Stimulated activated CD8-positive, alpha-beta memory T cell treated with anti-CD3 and anti-CD28 coated beads, Interleukin-4, amount 100 ng/mL, for 4 hours (primary cell): ENCODE data around the gene ADAMTS19.
"Not testable (repeated sequence)": the region's sequence is repeated elsewhere in the genome, so short reads cannot be mapped to it uniquely, and the experiment has no call there.

Source experiments
- DNase-seq, 2 donors: peaks; one replicate each; pipeline ENCODE4 v3.0.0-alpha.2; 2020; ENCODE audit warnings: low read depth in 2 of 2, low spot score in 1 of 2

ADAMTS19 gene

DNA sequence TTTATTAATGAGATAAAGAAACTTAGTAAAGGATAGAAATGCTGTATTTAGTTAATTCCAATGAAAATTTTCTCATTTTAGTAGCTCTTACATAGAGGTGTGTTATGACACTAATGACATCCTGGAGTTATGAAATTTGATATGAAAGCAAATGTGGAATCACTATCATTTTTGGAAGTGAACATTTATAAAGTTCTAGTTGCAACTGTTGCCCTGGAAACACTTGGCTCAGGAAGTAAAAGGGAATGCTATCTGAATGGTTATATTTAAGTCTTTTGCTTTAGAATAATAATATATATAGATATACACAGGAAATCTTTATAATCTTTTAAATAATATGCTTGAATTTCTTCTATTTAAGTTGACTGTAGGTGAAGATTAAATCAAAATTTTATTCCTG lies 16.7 kb downstream of the ADAMTS19 start:
- DNase-seq: no peak

DNA sequence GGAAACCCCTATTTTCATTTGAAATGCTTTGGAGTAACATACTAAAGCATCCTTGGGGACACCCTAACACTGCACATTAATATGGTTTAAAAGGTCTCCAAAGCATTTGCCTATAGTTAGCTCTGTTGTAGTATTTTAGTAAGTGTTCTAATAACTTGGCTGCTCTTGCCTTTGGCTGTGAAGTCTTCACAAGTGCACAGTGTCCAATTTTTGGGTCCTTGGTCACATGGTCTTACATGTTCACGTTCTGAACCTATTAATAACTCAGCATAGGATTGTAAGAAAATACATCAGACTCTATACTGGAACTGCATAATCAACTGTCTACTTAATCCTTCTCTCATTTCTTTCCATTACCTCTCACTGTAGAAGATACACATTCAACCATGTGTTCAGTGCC lies 17.4 kb downstream of the ADAMTS19 start:
- no peak for DNase-seq

DNA sequence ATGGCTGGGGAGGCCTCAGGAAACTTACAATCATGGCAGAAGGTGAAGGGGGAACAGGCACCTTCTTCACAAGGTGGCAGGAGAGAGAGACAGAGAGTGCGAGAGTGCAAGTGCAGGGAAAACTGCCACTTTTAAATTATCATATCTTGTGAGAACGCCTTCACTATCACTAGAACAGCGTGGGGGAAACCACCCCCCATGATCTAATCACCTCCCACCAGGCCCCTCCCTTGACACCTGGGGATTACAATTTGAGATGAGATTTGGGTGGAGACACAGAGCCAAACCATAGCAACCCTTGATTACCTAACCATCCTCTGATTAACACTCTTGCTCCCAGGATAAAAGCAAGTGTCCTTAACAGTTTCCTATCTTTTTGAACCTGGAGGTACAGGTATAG lies 21.1 kb downstream of the ADAMTS19 start:
- DNase-seq: no peak

DNA sequence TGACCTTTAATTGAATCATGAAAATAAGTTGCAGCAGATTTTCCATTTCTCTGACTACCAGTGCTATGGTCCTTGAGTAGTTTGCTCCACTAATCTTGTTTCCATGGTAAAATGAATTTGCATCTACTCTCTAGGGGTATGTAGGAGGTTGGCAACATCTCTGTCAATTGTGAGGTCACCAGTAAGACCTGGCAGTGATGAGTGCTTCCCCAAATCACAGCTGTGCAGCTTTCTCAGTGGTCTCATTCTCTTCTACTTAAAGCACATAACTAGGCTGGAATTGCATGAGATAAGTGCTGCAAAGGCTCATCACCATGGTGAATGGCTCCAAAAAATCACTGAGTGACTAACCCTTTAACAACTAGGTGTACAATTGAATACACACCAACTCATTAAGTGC lies 36.3 kb downstream of the ADAMTS19 start:
- DNase-seq: no peak

DNA sequence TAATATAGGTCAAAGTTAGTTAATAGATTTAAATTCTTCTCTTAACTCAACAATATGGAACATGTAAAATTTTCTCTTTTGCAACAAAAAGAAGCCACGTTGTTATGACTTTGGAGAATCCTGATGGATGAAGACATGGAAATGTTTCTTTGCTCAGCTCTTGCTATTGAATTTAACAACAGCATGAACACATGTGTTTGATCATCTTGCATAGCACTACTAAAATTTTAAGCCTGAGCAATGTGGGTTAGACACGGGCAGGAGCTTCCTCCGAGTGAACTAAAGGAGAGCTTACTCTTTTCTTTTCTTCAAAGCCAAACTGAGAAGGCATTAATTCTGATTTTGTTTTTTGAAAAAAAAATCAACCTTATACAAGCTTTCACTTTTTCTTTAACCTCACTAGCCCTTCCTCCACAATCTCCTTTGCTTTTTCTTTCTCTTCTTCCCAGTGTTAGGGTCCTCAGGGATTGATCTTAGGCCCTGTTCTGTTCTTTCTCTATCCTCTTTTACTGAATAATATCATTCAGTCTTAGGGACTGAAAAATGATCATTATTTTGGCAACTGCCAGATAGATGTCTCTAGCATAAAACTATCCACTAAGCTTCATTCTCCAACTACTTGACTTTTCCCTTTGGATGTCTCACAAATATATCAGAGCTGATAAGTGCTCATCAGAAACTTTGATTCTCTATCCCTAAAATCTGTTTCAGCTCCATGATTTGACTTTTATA lies 36.9 kb downstream of the ADAMTS19 start:
- DNase-seq: no peak

DNA sequence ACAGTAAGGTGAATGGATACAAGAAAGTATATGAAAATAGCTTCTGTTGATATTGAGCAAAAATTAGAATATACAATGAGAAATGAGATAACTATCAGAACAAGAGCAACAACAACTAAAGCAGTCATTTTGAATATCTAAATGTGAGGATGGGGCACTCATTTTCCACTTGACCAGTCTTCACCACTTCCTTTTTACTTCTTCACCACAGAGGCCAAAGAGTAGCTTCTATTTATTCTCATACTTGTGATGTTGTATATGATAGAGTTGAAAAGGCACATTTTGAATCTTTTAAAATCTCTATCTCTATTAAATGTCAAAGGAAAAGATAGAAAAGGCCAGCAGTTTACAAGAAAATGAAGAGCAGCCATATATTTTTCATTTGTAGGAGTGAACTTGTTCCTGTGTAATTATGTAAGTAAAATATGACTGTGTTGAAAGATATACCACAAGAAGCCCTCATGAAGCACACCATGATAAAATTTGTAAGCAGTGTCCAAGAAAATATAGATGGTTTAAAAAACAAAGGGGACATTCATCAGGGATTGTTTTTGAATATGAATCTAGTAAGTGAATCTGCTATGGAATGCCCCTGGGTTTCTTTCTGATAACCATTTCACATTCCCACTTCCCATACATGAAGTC lies 39.2 kb downstream of the ADAMTS19 start:
- no peak for DNase-seq

DNA sequence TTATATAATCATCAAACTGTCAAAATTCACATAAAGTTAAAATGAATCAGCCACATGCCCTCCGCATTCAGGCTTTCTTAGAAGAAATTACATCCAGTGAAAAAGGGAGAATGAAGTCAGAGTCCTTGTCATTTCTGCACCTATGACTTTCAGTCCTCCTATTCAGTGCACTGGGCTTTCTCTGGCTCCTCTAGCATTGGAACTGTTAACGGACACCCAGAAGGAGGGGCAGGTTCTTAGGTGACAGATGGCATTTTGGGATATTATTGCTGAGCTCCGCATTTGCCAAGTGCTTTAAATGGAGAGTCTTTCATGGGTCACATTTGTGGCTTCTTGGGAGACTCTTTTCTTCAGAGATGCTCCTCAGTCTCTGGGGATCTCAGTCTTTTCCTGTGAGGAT lies 40.0 kb downstream of the ADAMTS19 start:
- DNase-seq: no peak

DNA sequence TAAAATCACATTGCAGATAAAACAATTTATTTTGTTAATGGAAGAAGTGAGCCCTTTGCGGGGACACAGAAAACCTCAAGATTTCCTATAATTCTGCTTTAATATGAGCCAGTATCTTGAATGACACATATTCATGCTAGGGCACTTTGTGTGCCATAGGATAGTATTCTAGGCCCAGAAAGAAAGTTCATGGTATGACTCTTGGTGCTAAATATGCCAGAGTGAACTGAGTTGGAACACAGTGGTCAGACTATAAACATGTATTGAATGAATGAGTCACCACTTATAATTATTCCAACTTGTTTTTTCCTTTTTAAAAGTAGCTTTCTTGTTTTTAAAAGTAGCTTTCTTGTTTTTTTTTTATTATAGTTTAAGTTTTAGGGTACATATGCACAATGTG lies 46.0 kb downstream of the ADAMTS19 start:
- DNase-seq: no peak

DNA sequence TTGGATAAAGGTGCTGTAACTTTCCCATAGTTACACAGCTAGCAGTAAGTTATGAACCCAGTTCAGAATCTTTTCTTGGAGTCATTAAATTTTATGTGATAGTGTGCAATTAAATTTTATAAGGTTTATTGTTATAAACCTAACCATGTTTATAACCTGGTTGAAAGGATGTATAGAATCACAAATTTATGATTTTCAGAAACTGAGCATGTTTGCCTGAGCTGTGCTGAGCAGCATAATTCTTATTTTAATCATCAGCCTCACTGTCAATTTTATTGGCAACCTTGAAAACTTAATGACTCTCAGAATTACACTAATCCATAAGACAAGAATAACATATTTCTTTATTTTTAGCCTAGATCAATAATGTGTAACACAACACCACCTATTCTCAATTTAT lies 46.9 kb downstream of the ADAMTS19 start:
- DNase-seq: no peak

DNA sequence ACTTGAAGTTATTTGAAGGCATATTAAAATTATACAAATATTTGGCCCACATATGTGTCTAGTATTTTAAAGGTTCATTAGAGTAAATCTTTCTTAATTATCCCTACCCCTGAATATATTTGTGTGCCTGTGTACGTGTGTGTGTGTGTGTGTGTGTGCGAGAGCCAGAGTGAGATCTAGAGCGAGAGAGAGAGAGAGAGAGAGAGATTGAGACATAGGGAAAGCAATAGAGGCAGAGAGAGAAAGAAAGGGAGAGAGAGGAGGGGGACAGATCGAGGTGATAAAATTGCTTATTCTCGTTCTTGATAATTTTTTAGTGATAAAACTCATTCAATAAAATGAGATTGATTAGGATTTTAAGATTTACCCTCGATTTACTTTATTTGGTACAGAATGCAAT lies 47.4 kb downstream of the ADAMTS19 start:
- DNase-seq: no peak

DNA sequence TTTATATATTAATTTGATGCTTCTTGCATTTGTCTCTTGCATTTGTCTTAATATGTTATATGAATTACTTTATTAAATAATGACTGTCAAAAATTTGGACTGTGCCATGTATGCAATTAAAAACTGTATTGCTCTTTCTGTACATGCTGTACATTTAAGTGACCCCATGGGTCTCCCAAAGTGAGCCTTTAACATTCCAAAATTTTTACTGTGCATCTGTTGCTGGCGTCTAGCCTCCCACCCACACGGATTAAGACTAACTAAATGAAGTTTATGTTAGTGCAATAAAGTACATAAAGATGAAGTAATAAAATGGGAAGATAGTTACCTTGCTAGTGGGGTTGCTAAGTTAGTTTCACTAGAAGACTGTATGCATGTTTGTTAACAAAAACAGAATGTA lies 48.5 kb downstream of the ADAMTS19 start:
- no peak for DNase-seq

DNA sequence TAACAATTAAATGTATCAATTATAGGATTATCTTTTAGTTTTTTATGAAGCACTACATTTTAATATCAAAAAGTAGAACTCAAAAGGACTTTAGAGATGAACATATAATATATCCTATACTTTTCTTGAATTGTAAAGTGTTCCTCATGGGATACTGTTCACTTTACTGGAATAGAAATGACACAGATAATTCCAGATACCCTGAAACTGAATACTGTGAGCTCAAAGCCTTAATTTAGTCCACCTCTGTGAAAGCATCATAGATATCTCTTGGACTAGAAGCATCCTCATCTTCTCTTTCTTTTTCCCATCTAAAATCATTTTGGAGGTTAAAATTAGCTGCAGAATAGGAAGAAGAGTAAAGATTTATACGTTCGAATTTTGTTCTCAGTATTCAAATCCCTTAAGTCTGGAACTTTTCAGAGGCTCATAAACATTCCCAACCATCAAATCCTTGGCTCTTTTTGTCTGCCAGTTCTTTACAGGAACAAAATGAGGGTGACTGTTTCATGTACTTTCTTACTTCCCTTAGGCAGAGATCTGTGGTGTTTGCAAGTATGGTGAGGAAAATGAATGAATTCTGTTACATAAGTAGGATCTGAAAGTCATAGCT lies 49.4 kb downstream of the ADAMTS19 start:
- DNase-seq: no peak

DNA sequence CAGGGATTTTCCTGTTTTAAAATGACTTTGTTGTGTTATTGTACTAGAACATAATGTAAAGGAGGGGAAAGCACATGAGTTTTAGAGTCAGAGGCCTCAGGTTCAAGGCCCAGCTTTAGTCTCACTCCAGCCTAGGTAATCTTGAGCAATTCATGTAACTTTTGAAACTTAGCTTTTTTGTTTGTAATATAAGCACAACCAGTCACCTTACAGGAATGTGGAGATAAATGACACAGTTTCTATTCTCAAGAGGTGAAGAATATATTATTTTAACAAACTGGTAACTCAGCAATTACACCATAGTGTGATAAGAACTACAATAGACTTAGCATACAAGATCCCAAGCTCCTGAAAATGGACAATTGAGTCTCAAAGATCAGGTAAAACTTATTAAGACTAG lies 51.2 kb downstream of the ADAMTS19 start:
- DNase-seq: no peak

DNA sequence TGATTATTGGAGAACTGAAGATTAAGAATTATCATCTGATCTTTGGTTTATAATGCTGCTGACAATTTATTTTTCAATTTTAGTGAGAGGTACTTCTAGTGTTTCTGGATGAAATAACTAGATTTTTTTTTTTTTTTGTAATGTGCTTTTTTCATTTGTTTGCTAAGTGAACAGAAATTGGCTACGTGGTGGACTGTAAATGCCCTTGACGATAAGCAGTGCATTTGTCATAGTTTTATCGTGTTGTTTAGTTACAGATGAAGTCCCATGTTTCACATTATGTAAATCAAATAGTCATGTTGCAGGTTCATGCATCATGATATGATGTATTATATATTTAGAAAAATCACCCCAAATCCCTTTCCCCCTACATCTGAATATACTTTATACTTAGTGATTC lies 81.0 kb downstream of the ADAMTS19 start:
- DNase-seq: no peak

DNA sequence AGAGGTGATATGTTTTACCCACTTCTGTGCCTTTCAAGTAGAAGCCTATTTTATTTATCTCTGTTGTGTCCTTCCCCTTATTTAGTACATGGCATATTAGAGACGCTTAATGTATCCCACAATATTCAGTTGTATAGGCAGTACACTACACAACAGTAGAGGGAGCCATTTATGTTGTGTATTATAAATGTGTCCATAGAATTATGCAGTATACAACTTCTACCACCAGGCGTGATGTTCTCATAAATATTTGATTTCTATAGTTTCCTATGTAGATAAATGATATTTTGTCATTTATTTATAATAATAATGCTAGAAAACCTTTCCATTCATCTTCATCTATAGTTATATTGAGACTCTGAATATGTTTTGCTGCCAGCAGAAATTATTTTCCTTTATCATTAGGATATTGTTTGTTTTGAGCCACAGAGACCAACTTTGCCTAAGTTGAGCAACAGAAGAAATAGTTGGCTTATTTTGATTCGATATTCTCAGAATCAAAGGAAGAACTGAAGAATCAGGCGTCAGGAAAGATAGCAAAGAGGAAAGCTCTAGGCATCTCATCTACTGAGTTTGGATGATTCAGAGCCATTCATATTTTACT lies 81.7 kb downstream of the ADAMTS19 start:
- no peak for DNase-seq

DNA sequence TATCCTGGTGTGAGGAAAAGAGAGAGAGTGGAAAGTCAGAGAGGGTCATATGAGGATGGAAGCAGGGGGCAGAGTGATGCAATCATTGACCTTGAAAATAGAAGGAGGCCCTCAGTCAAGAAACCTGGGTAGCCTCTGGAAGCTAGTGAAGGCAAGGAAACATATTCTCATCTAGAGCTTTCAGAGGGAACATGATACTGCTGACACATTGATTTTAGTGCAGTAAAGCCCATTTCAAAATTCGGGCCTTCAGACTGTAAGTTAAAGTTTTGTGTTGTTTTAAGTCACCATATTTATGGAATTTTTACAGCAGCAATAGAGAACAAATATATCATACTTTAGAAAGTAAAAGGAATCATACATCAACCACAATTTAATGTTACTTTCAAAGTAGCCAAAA lies 87.0 kb downstream of the ADAMTS19 start:
- no peak for DNase-seq

DNA sequence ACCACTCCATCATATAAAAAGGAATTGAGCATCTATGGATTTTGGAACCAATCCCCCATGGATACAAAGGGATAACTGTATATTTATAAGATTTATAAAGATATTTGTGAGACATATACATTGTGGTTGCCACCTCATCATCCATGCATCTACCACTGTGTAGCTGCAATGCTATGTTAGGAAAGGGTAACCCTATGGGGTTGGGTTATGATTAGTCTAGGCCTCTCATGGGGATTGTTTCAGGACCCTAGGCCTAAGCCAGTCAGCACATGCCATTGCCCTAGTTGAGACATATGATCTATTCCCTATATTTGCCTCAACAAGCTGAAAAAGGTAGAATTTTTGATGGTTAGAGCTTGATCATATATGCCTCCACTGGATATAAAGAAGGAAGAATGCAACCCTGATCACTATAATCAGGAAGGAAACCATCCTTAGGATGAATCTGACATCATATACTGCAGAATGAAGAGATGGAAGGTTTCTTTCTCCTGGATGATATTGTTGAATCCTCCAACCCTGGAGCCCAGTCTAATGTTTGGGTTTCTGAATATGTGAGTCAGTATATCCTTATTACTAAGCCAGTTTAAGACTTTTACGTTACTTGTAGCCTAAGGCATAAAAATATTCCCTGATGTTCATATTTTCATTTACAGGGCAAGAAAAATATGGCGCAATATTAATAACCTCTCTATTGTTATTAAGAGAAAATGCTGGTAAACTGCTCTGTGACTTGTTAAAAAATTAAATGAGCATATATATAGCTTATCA lies 94.2 kb downstream of the ADAMTS19 start:
- no peak for DNase-seq

DNA sequence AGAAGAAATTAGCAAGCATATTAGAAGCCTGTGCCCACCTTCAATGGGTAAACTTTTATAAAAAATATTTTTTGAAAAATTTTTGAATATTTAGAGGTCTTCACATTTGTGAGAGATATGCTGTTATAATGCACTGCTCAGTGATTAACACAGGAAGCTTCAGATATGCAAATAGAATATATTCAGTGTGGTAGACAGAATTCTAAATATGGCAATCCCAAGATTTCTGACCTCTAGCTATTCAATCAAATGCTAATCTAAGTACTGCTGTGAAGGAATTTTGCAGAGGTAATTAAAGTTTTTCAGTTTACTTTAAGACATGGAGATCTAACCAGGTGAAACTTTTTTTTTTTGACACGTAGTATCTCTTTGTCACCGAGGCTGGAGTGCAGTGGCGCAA lies 103.5 kb downstream of the ADAMTS19 start:
- DNase-seq: no peak

DNA sequence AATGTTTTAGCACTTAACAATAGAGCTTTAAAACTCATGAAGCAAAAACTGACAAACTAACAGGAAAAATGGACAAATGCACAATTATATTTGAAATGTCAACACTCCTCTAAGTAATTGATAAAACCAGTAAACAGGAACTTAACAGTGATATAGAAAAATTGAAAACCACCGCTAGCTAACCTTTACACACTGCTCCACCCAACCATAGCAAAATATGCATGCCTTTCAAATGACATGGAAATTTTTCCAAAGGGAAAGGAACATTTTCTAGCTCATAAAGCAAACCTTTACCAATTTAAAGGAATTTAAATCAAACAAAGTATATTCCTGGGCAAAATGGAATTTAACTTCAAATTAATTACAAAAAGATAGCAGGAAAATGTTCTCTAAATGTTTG lies 109.2 kb downstream of the ADAMTS19 start:
- no peak for DNase-seq

DNA sequence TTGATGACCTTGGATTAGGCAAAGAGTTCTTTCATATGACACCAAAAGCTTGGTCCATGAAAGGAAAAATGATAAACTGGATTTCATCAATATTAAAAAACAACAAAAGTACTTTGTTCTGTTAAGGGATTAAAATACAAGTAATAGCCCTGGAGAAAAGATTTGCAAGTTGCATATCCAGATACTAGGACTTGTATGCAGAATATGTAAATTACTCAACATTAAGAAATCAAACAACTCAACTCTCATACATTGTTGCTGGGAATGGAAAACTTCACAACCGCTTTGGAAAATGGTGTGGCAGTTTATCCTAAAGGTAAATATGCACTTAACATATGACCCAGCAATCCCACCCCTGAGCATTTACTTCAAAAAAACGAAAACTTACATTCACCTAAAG lies 112.0 kb downstream of the ADAMTS19 start:
- DNase-seq: no peak

DNA sequence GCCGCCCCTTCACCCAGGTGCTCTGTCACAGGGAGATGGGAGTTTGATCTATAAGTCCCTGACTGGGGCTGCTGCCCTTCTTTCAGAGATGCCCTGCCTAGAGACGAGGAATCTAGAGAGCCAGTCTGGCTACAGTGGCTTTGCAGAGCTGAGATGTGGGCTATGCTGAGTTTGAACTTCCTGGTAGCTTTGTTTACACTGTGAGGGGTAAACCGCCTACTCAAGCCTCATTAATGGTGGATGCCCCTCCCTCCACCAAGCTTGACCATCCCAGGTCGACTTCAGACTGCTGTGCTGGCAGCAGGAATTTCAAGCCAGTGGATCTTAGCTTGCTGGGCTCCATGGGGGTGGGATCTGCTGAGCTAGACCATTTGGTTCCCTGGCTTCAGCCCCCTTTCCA lies 124.4 kb downstream of the ADAMTS19 start:
- not testable (repeated sequence) for DNase-seq
